H1 (cell line): ENCODE data around the gene CLN6. TPM values are rescaled to one million over a fixed set of nuclear protein-coding genes. Genes with fewer than 3 reads are reported as not detected.

Experiments
- CTCF ChIA-PET: fragments of 300-600 bp; sonication (Branson Sonifier 250); formaldehyde crosslinking; loops from one replicate; lab custom pipeline; 2021; ENCODE audit not compliant: partially characterized antibody; lab: Charles Lee
- POLR2A ChIA-PET: fragments of 300-600 bp; sonication (Branson Sonifier 250); formaldehyde crosslinking; loops from one replicate; lab custom pipeline; 2021; ENCODE audit warnings: inconsistent platforms; ENCODE audit not compliant: partially characterized antibody; lab: Charles Lee
- DNase-seq, 2 experiments: peaks; one replicate each; pipeline versions ENCODE4 v3.0.0 to v3.0.0-alpha.2; 2010 to 2022; ENCODE audit warnings: low spot score in 2 of 2, low read depth in 1 of 2, mixed read lengths in 1 of 2
- FAIRE-seq: peaks from 2 replicates; lab custom pipeline; 2011; peaks lifted over from hg19 to GRCh38; lab: Jason Lieb, UNC
- H2AFZ ChIP-seq: 2 replicates; pipeline ENCODE4 v1.8.1; 2012; ENCODE audit warnings: low read length, inconsistent platforms
- H2AK5ac ChIP-seq: 2 replicates; pipeline ENCODE4 v1.6.1; 2013; ENCODE audit warnings: low read depth, low read length
- H2BK120ac ChIP-seq: replicated peaks from 2 replicates; pipeline ENCODE3; 2013; ENCODE audit warnings: low read depth, low read length, inconsistent platforms
- H2BK12ac ChIP-seq: 2 replicates; pipeline ENCODE4 v1.6.1; 2013; ENCODE audit warnings: low read depth, low read length
- H2BK15ac ChIP-seq: 2 replicates; pipeline ENCODE4 v1.6.1; 2013; ENCODE audit warnings: low read length
- H2BK20ac ChIP-seq: 2 replicates; pipeline ENCODE4 v1.6.1; 2013; ENCODE audit warnings: low read length
- H2BK5ac ChIP-seq: 2 replicates; pipeline ENCODE4 v1.6.1; 2013; ENCODE audit warnings: low read depth, low read length
- H3K14ac ChIP-seq: 2 replicates; pipeline ENCODE4 v1.6.1; 2013; ENCODE audit warnings: inconsistent platforms; ENCODE audit not compliant: insufficient read length
- H3K18ac ChIP-seq: 2 replicates; pipeline ENCODE4 v1.6.1; 2013; ENCODE audit warnings: low read length; ENCODE audit errors: extremely low read depth
- H3K23ac ChIP-seq: 2 replicates; pipeline ENCODE4 v1.6.1; 2013; ENCODE audit warnings: inconsistent platforms; ENCODE audit not compliant: insufficient read length
- H3K23me2 ChIP-seq: 2 replicates; pipeline ENCODE4 v1.6.1; 2013; ENCODE audit warnings: low read depth, low read length
- H3K27ac ChIP-seq: 2 replicates; pipeline ENCODE4 v1.6.1; 2011; ENCODE audit warnings: low read depth, low read length, inconsistent platforms
- H3K27me3 ChIP-seq, 4 experiments: replicated peaks in 1 of 4; 1 replicate in 1 of 4; 2 replicates in 3 of 4; pipeline versions ENCODE4 v1.6.1 to v1.8.1; 2011 to 2013; ENCODE audit warnings: low read length in 3 of 4, mild to moderate bottlenecking in 3 of 4, inconsistent platforms in 2 of 4, mixed read lengths in 2 of 4, moderate library complexity in 1 of 4; ENCODE audit not compliant: control insufficient read depth in 3 of 4, insufficient read depth in 3 of 4; ENCODE audit errors: extremely low read depth in 1 of 4
- H3K36me3 ChIP-seq, 4 experiments: 2 replicates each; pipeline versions ENCODE4 v1.6.1 to v1.8.1; 2011 to 2013; ENCODE audit warnings: mild to moderate bottlenecking in 4 of 4, low read length in 3 of 4, moderate library complexity in 2 of 4, control low read depth in 1 of 4, inconsistent platforms in 1 of 4; ENCODE audit not compliant: insufficient read depth in 4 of 4, control insufficient read depth in 2 of 4
- H3K4ac ChIP-seq: replicated peaks from 2 replicates; pipeline ENCODE3; 2013; ENCODE audit warnings: low read length, low read depth, mixed read lengths, inconsistent platforms; ENCODE audit not compliant: insufficient read length
- H3K4me1 ChIP-seq, 4 experiments: replicated peaks in 1 of 4; 1 replicate in 1 of 4; 2 replicates in 3 of 4; pipeline versions ENCODE4 v1.6.1 to v1.8.1; 2011 to 2013; ENCODE audit warnings: low read length in 3 of 4, inconsistent platforms in 2 of 4, mixed read lengths in 1 of 4; ENCODE audit not compliant: insufficient read depth in 4 of 4, control insufficient read depth in 3 of 4
- H3K4me2 ChIP-seq, 2 experiments: 2 replicates each; pipeline versions ENCODE4 v1.6.1 to v1.8.1; 2011 to 2013; ENCODE audit warnings: low read depth in 2 of 2, low read length in 2 of 2, control low read depth in 1 of 2, inconsistent platforms in 1 of 2, mild to moderate bottlenecking in 1 of 2; ENCODE audit not compliant: insufficient read depth in 1 of 2
- H3K4me3 ChIP-seq, 4 experiments: fragments of 200-600, 300-600 bp in 1 of 4; sonication (generic), shearing (Covaris generic), sonication (Bioruptor Twin) in 1 of 4; 2 replicates each; pipeline versions ENCODE4 v1.5.1 to v1.8.1; 2011 to 2016; ENCODE audit warnings: low read length in 4 of 4, low read depth in 3 of 4, control low read depth in 2 of 4, inconsistent platforms in 2 of 4, mild to moderate bottlenecking in 2 of 4, mixed read lengths in 1 of 4, moderate library complexity in 1 of 4; ENCODE audit not compliant: insufficient read depth in 2 of 4; ENCODE audit errors: extremely low read depth in 1 of 4
- H3K56ac ChIP-seq: replicated peaks from 2 replicates; pipeline ENCODE3; 2013; ENCODE audit warnings: low read depth, mild to moderate bottlenecking, mixed read lengths, low read length, inconsistent platforms; ENCODE audit not compliant: insufficient read length
- H3K79me1 ChIP-seq: 2 replicates; pipeline ENCODE4 v1.6.1; 2013; ENCODE audit warnings: low read depth, low read length, control low read depth
- H3K79me2 ChIP-seq, 2 experiments: 2 replicates each; pipeline versions ENCODE4 v1.6.1 to v1.8.1; 2012 to 2013; ENCODE audit warnings: low read length in 2 of 2, mild to moderate bottlenecking in 2 of 2, inconsistent platforms in 1 of 2; ENCODE audit not compliant: insufficient read depth in 2 of 2, control insufficient read depth in 1 of 2
- H3K9ac ChIP-seq, 4 experiments: replicated peaks in 1 of 4; 1 replicate in 1 of 4; 2 replicates in 3 of 4; pipeline versions ENCODE4 v1.6.1 to v1.8.1; 2011 to 2013; ENCODE audit warnings: low read depth in 3 of 4, low read length in 3 of 4, control low read depth in 2 of 4, mild to moderate bottlenecking in 2 of 4, moderate library complexity in 2 of 4, inconsistent platforms in 1 of 4; ENCODE audit errors: extremely low read depth in 1 of 4
- H3K9me3 ChIP-seq, 2 experiments: 2 replicates each; pipeline versions ENCODE4 v1.6.1 to v1.8.1; 2012 to 2013; ENCODE audit warnings: mild to moderate bottlenecking in 2 of 2, moderate library complexity in 2 of 2, control low read depth in 1 of 2, inconsistent platforms in 1 of 2, low read depth in 1 of 2, low read length in 1 of 2, mixed read lengths in 1 of 2; ENCODE audit not compliant: insufficient read depth in 2 of 2
- H4K20me1 ChIP-seq, 2 experiments: replicated peaks in 1 of 2; 2 replicates each; pipeline versions ENCODE3 to v1.8.1; 2011 to 2013; ENCODE audit warnings: inconsistent platforms in 2 of 2, low read length in 2 of 2, mild to moderate bottlenecking in 1 of 2; ENCODE audit not compliant: insufficient read depth in 2 of 2, control insufficient read depth in 1 of 2
- H4K5ac ChIP-seq: 2 replicates; pipeline ENCODE4 v1.6.1; 2013; ENCODE audit warnings: low read length, low read depth, mixed read lengths, inconsistent platforms; ENCODE audit not compliant: insufficient read length
- H4K8ac ChIP-seq: 2 replicates; pipeline ENCODE4 v1.8.0; 2013; ENCODE audit warnings: mild to moderate bottlenecking, moderate library complexity, low read length, inconsistent platforms; ENCODE audit not compliant: insufficient read depth; ENCODE audit errors: extremely low read depth
- H4K91ac ChIP-seq: replicated peaks from 2 replicates; pipeline ENCODE3; 2013; ENCODE audit warnings: low read length, mixed read lengths, inconsistent platforms; ENCODE audit not compliant: insufficient read length
- ASH2L ChIP-seq: fragments of 200-600, 300-600 bp; sonication (generic); IDR thresholded peaks from one replicate; pipeline ENCODE4 v1.7.1; 2017; ENCODE audit warnings: low read length
- BRCA1 ChIP-seq: IDR thresholded peaks from 2 replicates; pipeline ENCODE4 v1.6.1; 2012; ENCODE audit warnings: low read depth, low read length, improper control_type of control experiment
- FOSL1 ChIP-seq: IDR thresholded peaks from 2 replicates; pipeline ENCODE4 v1.6.1; 2011; ENCODE audit warnings: mild to moderate bottlenecking, low read depth, low read length, moderate library complexity; ENCODE audit not compliant: insufficient read depth
- GABPA ChIP-seq: IDR thresholded peaks from 2 replicates; pipeline ENCODE4 v1.6.1; 2011; ENCODE audit warnings: mild to moderate bottlenecking, low read length, moderate library complexity, borderline replicate concordance; ENCODE audit not compliant: insufficient read depth
- GTF2F1 ChIP-seq: IDR thresholded peaks from 2 replicates; pipeline ENCODE4 v1.6.1; 2012; ENCODE audit warnings: low read depth, low read length, improper control_type of control experiment, borderline replicate concordance
- JUN ChIP-seq: IDR thresholded peaks from 2 replicates; pipeline ENCODE4 v1.6.1; 2011; ENCODE audit warnings: low read depth, mild to moderate bottlenecking, improper control_type of control experiment, low read length
- JUND ChIP-seq: IDR thresholded peaks from 2 replicates; pipeline ENCODE4 v1.6.1; 2011; ENCODE audit warnings: mild to moderate bottlenecking, improper control_type of control experiment, low read length
- NRF1 ChIP-seq: IDR thresholded peaks from 2 replicates; pipeline ENCODE4 v1.6.1; 2011; ENCODE audit warnings: mild to moderate bottlenecking, low read depth, low read length, improper control_type of control experiment
- POLR2A ChIP-seq, 2 experiments: IDR thresholded peaks; 1 replicate in 1 of 2; 2 replicates in 1 of 2; pipeline ENCODE4 v1.6.1; 2011; ENCODE audit warnings: low read depth in 2 of 2, low read length in 2 of 2, mild to moderate bottlenecking in 2 of 2; ENCODE audit errors: control extremely low read depth in 1 of 2
- RBBP5 ChIP-seq: IDR thresholded peaks from 2 replicates; pipeline ENCODE4 v1.7.1; 2012; ENCODE audit warnings: low read depth, mild to moderate bottlenecking, inconsistent platforms, low read length, moderate library complexity, borderline replicate concordance
- SAP30 ChIP-seq: fragments of 300-600 bp; sonication (generic); IDR thresholded peaks from 2 replicates; pipeline ENCODE4 v1.7.1; 2012; ENCODE audit warnings: low read length, moderate library complexity, mild to moderate bottlenecking, inconsistent platforms; ENCODE audit not compliant: insufficient read depth, insufficient replicate concordance
- SIX5 ChIP-seq: IDR thresholded peaks from 2 replicates; pipeline ENCODE4 v1.6.1; 2011; ENCODE audit warnings: mild to moderate bottlenecking, low read depth, low read length
- TCF12 ChIP-seq: IDR thresholded peaks from 2 replicates; pipeline ENCODE4 v1.6.1; 2011; ENCODE audit warnings: low read depth, mild to moderate bottlenecking, low read length
- WGBS, 2 experiments: shearing (Covaris generic) in 1 of 2; methylation state at CpG; one replicate each; pipeline versions ENCODE4 v1.1.6 to v1.1.7; 2013 to 2015; ENCODE audit warnings: low lambda C conversion rate in 2 of 2, mixed read lengths in 2 of 2, inconsistent platforms in 1 of 2, low coverage in 1 of 2, missing lambda C conversion rate in 1 of 2; ENCODE audit not compliant: insufficient replicate concordance in 2 of 2, insufficient coverage in 1 of 2, insufficient read length in 1 of 2; ENCODE audit errors: extremely low coverage in 1 of 2, missing lambda C conversion rate in 1 of 2; 5-methylcytosine and 5-hydroxymethylcytosine counted together
- polyA plus RNA-seq, 7 experiments: library from polyadenylated mRNA; depleted of rRNA in 3 of 7; stranded (reverse) in 5 of 7; unstranded in 2 of 7; fragments of >200 nt in 5 of 7; fragments of 200-250 nt in 2 of 7; gene quantifications; 1 replicate in 5 of 7; 2 replicates in 1 of 7; 4 replicates in 1 of 7; pipeline versions ENCODE4 v1.2.1 to v1.2.3, GENCODE V29; 2011 to 2013; ENCODE audit warnings: missing spikeins in 2 of 7, mixed read lengths in 2 of 7
- total RNA-seq: library from RNA; stranded (reverse); fragmentation: NEBNext Ultra II Directional; extraction: Animal tissue kit (Norgen Biotek cat#: 25700); gene quantifications from 2 replicates; pipeline ENCODE4 v1.2.1, GENCODE V29; 2021

CLN6 gene
- total and polyA plus RNA-seq, 2 of the 8 experiments (the other 6 are each of a cell fraction or from before 2014, with no cell fraction given): 60.0 to 137 TPM

DNA sequence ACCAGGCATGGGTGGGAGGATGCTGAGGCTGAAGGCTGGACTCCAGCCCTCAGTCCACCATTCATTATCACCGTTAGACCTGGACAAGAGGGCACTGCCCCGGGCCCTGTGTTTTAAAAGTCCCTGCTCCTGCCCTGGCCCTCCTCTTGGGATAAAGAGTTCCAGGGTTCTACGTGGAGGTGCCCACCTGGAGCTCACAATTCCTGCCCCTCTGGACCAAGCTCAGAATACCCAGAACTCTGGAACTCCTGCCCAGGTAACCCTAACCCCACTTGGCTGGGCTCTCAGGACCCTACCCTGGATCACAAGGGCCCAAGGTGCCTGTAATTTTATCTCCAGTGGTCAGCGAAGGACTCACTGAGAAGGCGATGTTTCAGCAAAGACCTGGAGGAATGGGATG, 25.6 kb downstream of the CLN6 start:
- Histone ChIP-seq H3K4me3 (no peak overlapping the region), H3K4me2 (no peak overlapping the region), H2BK20ac (no peak overlapping the region), H3K4me1 (peaks cover 2 to 41% (median 30%) of the 10 kb centered on the region in 4 experiments), H3K4ac (no peak overlapping the region), H3K79me1 (peaks cover 2% of the 10 kb centered on the region; the same call in 1 of the 2 replicates), H2BK12ac (no peak overlapping the region), H4K5ac (no peak overlapping the region), H3K14ac (no peak overlapping the region), H3K18ac (no peak overlapping the region), H3K9me3 (no peaks in the 10 kb centered on the region), H2BK15ac (no peak overlapping the region), H4K20me1 (peaks cover 10 to 30% of the 10 kb centered on the region in 2 experiments), H2AFZ (no peak overlapping the region), H3K23ac (no peak overlapping the region), H3K56ac (no peak overlapping the region), H2BK5ac (no peak overlapping the region), H3K79me2 (0 out of 4 replicates have a peak, but pooled peaks cover 0 to 3% of the 10 kb centered on the region in 2 experiments), H3K27ac (no peak overlapping the region), H3K36me3 (no peaks in the 10 kb centered on the region; a peak in 1 of 8 replicates), H3K23me2 (no peaks in the 10 kb centered on the region), H4K8ac (no peak overlapping the region), H4K91ac (no peak overlapping the region), H3K27me3 (no peaks in the 10 kb centered on the region), H2AK5ac (no peak overlapping the region), H3K9ac (no peak overlapping the region), H2BK120ac (no peak overlapping the region)
- 85% methylated on average over 5 of the region's 5 CpGs; no CpG with 5 or more reads in 1 of the 2 experiments for WGBS, 2 experiments
- DNase-seq (no peak), FAIRE-seq (no peak)
- ChIA-PET CTCF (interaction anchor here (0.6 to 4.3 kb wide), 2 partner anchors 8 to 119 kb away, joined by 3 to 36 read pairs; no protein-coding TSS in a partner anchor), POLR2A (interaction anchor here (1.0 to 1.3 kb wide), 2 partner anchors 10 to 12 kb away, joined by 3 read pairs; no protein-coding TSS in a partner anchor)
- TF ChIP-seq JUND (no peak), BRCA1 (no peak), FOSL1 (no peak), GTF2F1 (no peak), SIX5 (no peak), ASH2L (no peak), GABPA (no peak), RBBP5 (no peak), POLR2A (IDR thresholded peaks at IDR 0.05; ENCODE audit: control extremely low read depth in 1 of 2, low read depth in 2 of 2, low read length in 2 of 2) (no peak), TCF12 (no peak), JUN (no peak), SAP30 (no peak), NRF1 (no peak)
